ENCODE measurements around the gene KCNJ5.
A peak's percentile ranks its signal among the peaks of the same experiment; 100 is the strongest.
"Not testable (repeated sequence)": the region's sequence is repeated elsewhere in the genome, so short reads cannot be mapped to it uniquely, and the experiment has no call there.

The KCNJ5 gene

DNA sequence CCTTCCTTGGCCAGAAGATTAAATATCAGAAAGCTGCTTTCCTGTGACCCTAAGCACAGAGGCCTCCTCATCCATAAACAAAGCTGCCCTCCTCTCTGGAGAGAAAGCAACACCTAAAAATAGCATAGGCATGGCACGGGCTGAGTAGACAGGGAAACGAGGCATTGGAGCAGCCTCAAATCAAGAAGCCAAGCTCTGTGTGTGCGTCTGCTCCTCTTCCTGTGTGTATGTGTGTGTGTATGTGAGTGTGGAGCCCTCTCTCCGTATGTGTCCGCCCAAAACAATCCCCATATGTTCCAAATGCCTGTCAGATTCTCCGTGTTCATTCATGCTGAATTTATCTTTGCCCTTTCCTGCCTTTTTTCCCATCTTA lies 24.0 kb downstream of the KCNJ5 start:
- peak; percentile 37 for DNase-seq

DNA sequence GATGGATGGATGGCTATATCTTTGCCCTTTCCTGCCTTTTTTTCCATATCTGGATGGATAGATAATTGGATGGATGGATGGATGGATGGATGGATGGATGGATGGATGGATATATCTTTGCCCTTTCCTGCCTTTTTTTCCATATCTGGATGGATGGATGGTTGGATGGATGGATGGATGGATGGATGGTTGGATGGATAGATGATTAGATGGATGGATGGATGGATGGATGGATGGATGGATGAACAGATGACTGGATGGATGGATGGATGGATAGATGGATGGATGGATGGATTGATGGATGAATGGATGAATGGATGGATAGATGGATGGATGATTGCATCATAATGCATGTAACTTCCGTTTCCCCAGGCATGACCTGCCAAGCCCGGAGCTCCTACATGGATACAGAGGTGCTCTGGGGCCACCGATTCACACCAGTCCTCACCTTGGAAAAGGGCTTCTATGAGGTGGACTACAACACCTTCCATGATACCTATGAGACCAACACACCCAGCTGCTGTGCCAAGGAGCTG lies 24.9 kb downstream of the KCNJ5 start:
- no peak for DNase-seq

DNA sequence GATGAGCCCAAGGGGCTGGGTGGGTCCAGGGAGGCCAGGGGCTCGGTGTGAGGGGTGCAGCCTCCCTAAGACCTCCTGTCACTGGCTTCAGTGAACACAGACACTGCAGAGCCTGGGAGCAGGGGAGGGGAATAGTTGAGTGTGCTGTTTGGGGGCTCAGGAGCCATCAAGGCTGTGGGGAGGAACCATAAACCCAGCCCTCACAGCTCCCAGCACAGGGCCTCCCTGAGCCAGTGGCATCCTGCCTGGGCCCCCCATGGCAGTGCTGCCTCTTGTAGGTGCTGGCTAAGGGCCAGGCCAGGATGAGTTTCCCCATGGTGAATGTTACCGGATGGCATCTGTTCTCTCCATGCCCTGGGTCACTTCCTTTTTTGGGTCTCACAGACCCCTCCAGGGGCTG lies 25.5 kb downstream of the KCNJ5 start:
- DNase-seq, result no peak

DNA sequence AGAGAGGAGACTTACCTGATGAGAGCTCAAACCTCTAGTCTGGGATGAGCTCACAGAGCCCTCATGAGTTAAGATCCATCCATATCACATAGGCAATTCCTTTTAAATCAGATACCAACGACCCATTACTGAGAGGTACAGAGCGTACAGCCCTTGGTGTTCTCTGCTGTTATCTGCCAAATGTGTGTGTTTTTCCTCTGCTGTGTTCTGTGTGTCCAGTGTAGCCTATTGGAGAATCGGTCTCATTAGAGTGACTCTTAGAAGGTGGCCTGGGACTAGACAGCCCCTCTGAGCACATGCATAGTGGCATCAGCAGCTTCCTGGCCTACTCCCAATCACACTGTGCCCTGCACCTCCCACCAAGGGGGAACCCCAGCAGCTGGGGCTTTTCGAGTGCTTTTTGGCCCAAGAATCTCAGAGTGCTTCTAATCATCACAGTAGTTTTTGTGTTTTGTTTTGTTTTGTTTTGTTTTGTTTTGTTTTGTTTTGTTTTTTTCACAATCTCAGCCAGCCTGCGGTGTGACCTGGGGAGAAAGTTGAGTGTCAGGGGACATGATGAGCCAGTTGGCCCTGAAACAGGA lies 26.1 kb downstream of the KCNJ5 start:
- no peak for DNase-seq

DNA sequence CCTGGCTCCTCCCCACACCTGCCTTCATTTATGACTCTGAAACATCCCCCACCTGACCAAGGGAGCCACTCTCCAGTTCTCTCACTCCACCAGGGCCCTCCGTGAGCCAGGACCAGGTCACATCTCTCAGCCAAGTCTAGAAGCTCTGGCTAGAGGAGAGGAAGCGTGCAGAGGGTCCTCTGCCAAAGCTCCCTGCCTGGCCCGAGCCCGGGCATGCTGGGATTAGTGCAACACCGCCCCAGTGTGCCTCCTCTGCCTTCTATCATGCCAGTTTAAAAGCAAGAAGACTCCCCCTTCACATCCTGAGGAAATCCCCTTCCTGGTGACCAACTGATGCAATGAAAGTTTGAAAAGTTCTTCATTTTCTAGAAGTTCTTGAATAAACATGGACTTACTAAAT lies 28.1 kb downstream of the KCNJ5 start:
- no peak for DNase-seq

DNA sequence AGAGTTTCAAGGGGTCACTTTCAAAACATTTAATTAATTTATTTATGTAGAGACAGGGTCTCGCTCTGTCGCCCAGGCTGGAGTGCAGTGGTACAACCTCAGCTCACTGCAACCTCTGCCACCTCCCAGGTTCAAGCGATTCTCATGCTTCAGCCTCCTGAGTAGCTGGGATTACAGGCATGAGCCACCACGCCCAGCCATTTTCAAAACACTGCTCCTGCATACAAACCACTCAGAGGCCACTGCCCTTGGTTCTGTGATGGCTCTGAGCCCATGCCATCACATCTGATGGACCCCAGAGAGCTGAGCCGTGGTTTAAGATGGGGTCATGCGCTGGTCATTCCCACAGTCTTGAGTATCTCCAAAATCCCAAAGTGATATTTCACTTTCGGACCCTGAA lies 28.5 kb downstream of the KCNJ5 start:
- not testable (repeated sequence) for DNase-seq

DNA sequence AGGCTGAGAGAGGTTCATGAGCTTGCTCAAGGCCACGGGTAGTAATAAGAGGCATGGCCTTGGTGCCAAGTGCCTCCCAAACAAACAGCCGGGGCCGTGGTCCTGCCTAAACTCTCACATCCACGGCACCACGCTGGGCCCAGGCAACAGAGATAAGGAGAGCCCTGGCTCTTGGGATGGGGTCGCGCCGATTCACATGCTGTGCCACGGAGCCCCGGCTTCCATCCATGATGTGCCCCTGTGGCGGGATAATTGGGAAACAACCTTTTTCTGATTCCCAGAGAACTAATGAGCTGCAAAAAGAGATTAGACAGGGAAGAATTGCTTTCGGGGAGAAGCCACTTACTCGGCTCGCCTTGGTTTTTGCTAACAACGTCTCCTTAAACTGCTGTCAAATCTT lies 29.5 kb downstream of the KCNJ5 start:
- no peak for DNase-seq

DNA sequence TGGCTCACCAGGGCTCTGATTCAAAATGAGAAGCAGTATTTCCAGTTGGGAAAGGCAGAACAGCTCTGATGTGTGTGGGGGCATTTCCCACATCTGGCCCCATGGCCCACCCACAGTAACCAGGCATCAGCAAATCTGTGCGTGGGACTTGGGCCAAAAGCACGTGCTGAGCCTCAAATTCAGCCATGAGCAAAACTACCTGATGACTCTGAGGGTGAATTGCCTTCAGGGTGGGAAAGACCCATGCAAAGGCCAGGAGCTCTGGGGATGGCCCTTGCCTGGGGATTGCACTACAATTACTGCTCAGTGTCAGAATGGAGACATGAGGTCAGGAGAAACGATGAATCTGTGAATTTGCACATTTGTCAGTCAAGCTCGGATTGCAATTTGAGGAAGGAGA lies 30.6 kb downstream of the KCNJ5 start:
- no peak for DNase-seq

DNA sequence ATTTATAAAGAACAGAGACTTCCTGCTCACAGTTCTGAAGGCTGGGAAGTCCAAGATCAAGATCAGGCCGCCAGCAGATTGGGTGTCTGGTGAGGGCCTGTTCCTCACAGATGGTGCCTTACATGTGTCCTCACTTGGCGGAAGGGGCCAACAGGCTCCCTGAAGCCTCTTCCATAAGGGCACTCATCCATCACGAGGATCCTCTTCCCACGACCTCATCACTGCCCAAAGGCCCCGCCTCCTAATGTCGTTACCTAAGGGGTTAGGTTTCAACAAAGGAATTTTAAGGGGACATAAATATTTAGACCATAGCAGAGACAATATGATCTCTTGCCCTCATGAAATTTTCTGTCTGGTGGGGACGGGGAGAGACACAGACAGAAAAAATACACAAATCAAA lies 32.9 kb downstream of the KCNJ5 start:
- DNase-seq, result no peak

DNA sequence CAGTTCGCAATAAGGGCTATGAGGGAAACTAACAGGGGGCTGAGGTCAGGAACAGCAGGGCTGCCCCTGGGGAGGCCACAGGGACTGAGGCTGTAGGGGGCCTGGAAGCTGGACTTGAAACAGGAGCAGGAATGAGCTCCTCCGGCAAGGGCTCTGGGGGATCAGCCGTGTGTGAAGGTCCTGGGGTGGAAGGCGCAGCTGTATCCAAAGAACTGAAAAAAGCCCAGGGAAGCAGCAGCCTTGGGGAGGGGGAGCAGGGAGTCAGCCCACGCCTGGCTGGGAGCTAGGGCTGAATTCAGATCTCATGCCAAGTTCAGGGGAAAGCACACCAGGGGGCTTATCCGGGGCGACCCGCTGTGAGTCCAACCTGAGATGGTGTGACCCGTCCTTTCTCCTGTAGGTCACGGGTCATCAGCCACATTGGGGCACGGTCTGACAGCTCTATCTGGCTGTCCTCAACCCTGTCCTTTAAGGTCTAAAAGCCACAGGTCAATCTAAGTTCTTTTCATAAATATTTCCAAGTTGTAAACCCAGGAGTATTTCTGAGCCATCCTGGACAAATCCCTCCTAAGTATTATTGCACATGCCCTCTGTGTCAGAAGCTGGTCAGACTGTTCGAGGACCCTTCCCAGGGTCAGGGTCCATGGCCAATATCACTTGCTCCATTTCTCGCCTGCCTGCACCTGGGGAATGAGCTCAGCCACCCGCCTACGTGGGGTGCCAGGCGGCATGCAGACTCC lies 33.5 kb downstream of the KCNJ5 start:
- no peak for DNase-seq

DNA sequence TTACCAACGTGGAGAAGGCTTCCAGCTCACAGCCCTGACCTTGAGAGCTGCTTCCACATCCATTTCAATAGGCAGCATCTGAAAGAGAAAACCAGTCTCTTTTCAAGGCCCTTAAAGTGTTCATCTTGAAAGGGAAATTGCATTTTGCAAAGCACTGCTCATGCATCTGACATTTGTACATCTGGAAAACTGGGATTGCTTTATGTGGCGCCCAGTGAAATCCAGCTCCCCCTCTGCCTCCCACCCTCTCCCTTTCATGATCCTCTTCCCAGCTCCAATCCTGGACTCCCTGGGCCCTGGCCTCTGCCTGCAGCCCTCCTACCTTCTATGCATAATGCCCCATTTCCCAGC lies 34.1 kb downstream of the KCNJ5 start:
- DNase-seq, result no peak

DNA sequence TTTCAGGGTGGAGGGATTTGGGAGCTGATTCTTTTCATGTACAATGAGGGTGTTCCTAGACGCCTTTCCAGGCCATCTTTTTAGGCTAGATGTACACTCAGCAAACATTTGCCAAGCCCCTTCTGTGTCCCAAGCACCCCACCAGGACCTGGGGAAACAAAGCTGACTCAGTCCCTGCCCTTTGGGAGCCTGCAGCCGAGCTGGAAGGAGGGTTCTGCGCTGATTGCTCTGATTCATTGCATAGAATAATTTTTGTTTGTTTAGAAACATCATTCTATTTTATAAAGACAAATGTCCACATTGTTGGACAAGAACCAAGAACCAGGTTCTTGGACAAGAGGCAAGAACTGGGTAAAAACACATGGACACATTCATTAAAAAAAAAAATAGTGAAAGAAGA lies 34.8 kb downstream of the KCNJ5 start:
- no peak for DNase-seq

DNA sequence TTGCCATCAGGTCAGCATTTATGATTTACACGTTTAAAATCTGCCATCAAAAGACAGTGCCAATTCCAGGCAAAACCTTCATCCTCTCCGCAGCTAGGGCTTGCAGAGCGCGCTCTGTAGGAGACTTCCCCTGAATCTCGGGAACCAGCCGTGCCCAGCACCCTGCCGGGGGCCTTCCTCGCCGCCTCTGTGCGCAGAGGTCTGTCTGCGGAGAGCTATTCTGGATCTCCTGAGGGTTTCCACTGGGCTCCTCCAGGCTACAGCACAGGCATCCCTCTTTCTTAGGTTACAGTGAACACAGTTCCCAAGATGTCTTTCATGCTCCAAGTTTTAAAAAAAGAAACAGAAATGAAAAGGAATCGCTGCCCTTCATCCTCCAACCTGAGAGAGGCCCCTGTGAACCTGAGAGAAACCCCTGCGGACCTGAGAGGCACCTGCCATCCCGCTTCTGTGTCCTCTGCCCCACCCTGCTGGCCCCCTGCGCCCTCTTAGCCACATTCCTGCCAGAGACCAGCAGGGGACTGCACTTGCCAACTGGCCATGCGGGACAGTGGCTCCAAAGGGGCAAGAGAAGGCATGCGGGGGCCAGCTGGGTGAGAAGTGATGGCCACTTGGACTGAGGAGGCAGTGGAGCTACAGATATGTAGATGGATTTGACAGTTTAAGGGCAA lies 35.4 kb downstream of the KCNJ5 start:
- DNase-seq, result no peak

DNA sequence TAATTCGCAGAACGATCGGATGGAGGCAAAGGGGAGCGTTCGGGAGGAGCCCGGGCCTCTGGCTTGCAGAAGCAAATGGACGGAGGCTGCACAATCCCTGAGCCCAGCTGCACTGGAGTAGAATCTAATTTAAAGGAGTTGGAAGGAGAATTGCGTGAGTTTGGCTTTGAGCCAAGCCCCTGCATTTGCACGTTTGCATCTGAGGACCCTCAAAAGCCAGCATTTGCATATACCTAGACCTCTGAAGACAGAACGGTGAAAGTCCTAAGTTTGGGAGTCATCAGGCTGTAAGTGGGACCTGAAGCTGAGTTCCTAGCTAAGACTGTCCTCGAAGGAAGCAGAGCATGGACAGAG lies 35.9 kb downstream of the KCNJ5 start:
- DNase-seq, result no peak

DNA sequence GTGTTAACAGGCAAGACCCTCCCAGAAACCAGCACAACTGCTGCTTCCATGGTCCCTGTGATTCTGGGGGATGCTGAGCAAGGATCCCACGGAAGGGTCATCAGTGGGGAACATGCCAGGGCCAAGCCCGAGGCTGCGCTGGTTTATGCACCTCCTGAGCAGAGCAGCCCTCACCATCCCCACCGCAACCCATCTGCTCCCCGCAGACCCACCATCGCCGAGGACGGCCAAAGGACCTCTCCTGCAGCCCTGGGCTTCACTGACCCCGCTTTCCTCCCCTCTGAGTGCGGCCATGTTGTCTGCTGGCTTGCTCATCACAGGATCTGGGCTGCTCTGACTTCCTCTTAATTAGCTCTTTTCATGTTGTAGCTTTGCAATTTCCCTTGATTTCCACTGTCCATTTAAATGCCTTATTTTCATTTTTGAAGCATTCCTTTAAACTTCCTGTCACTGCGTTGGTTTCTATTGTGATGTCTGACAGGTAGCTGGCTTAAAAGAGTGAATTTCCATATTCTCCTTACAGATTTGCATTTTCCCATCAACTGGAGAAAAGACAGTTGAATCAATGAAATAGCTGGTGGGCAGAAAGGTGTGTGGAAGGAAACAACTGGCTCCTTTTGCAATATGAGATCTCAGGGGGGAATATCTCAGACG lies 36.7 kb downstream of the KCNJ5 start:
- no peak for DNase-seq

DNA sequence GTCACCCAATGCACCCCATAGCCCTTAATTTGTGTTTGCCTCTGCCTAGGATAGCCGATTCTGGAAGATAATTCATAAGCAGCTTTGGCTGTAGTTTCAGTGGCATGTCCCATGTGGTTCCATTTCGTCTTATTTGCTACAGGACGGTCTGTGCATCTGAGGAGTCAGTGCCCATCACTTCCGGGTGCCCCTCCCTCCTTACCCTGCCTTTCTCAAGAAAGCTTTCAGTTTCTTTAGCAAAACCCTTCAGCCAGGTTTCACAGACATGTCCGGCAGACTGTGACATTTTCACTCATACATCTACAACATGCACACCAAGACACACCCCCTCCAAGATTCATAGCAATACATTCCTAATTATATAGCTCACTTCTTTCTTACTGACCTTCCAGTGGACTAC lies 37.2 kb downstream of the KCNJ5 start:
- no peak for DNase-seq

DNA sequence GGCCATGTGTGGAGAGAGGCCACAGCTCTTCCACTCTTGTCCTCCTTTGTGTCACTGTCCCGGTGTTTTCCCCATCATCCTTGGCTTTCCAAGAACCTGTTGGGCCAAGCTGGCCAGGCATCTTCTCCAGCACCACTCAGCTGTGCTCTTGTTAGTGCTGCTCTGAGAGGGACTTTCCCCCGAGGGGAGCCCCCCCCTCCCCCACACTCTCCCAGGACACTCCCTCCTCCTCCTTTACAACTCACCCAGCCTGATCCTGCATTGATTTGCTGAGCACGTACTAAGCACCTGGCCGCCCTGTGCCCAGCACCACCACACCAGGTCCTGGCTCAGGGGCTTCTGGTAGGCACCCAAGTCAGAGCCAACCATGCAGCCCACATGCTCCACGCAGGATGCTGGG lies 38.3 kb downstream of the KCNJ5 start:
- no peak for DNase-seq

DNA sequence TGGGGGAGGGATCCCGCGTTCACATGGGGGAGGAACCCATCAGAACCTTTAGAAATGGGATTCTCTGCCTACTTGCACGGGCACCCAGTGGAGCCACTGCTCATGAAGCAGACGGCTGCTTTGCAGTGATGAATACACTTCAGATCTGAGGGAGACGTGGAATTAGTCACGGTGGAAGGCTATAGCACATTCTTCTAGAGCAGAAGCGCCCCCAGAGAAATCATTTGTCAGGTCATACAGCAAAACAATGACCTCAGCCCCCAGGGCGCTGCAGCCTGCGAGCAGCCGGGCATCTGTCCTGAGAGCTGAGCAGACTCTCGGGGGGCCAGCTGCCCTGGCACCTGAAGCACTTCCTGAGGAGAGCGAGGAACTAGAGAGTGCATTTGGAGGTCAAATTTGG lies 38.8 kb downstream of the KCNJ5 start:
- DNase-seq, result no peak

DNA sequence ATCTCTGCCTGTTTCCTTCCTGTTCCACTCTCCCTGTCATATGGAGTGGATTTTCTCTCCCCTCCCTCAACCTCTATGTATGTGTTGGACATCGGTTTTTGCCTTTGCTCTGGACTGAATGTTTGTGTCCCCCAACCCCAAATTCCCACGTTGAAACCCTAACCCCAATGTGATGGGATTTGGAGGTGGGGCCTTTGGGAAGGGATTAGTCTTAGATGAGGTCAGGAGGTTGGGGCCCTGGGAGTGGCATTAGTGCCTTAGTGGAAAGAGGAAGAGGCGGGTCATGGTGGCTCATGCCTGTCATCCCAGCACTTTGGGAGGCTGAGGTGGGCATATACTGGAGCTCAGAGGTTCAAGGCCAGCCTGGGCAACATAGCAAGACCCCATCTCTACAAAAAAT lies 39.9 kb downstream of the KCNJ5 start:
- no peak for DNase-seq

DNA sequence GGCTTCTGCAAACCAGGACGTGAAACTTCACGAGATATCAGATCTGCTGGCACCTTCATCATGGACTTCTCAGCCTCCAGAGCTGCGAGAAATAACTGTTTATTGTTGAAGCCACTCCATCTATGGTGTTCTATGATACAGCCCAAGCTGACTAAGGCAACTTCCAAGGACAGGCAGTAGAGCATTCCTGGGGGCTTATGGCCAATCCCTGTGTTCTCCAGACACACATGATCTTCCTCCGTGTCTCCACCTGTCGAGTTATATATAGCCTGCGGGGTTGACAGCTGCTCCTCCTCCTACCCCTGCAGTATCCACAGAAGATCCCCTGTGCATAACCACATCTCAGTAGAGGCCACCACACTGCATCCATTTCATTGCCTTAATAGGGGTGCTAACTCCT lies 40.5 kb downstream of the KCNJ5 start:
- DNase-seq, result no peak

DNA sequence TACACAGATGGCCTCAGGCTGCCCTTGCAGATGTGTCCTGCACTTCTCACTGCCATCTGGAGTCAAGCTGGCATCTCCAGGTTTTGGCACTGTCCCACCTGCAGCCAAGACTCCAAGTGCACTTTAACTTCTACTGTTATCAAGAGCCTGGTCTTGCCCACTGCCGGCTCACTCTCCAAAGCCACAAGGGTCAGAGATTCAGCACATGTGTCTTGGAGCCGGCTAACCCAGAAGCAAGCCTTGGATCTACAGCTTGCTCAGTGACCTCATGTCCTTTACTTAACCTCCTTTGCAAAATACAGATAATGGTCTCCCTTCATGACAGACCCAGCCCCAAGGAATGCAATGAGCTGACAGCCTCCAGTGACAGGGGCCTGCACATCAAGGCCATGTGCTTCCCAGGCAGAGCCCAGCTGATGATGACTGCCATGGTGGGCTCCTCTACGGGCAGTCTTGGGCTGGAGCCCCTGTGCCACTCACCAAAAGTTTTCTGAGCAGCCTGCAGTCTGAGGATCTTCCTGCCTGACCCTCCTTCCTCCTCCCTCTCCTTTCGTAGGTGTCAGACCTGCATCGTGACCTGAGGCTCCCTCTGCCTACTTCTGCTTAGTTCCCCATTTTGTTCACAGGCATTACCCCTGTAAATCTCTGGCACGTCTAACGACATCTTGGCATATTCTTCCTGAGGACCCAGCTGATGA lies 42.5 kb downstream of the KCNJ5 start:
- no peak for DNase-seq

DNA sequence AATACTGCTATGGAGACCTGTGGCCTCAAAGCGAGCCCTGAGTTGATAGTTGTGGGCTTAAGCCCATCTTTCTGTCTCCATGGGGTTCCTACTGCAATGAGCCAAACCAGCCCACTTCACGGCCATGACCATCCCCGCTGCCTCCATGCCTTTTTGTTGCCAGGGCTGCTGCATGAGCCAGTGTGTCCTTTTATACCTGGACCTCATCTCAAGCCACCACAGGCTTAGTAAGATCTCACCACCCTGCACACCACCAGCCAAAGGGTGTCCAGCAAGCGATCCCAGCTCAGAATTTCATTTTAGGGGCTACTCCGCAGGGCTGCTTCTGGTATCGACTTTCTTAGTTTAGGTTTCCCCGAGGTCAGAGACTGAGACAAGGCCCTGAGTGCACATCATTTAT lies 43.2 kb downstream of the KCNJ5 start:
- no peak for DNase-seq

DNA sequence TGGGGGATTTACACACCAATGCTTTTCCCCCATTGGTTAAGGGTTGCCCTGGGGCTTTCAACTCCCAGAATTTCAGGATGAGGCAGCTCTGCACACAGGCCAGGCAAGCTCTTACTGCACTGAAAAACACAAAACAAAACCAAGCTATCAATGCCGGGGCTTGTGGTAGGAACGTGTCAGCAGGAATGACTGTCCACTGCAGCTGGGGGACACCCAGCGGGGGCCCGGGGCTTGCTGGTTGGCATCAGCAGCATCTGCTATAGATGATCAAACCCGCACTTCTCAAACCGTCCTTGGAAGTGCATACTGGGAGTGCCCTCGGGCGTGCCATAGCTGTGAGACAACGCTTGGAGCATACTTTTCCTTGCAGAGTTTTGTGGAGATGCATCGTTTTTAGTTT lies 43.8 kb downstream of the KCNJ5 start:
- DNase-seq, result no peak

Data from NCI-H1694 treated with DMSO at 0.1 percent for 48 hours (cell line).